Right lobe of liver (tissue), 6 donors: ENCODE results near the gene NTN5. TPM values are rescaled to one million over a fixed set of nuclear protein-coding genes. Genes with fewer than 3 reads are reported as not detected.
A peak's percentile ranks its signal among the peaks of the same experiment; 100 is the strongest.
"Not testable (repeated sequence)": the region's sequence is repeated elsewhere in the genome, so short reads cannot be mapped to it uniquely, and the experiment has no call there.

Experiments
- ATAC-seq, 4 donors: fragments of 200-7000 bp; cut with Tn5 transposase; one replicate each; pipeline ENCODE4 v1.9.1; 2020; ENCODE audit warnings: mild to moderate bottlenecking in 4 of 4, moderate library complexity in 4 of 4
- DNase-seq, 3 donors: peaks; one replicate each; pipeline ENCODE4 v3.0.0-alpha.2; 2020
- H3K27ac ChIP-seq, 3 donors: fragments of 200-600 bp; one replicate each; pipeline ENCODE4 v1.8.0; 2022
- H3K27me3 ChIP-seq, 2 donors: fragments of 200-600 bp; one replicate each; pipeline ENCODE4 v1.8.0; 2022
- H3K36me3 ChIP-seq, 4 donors: fragments of 200-600 bp; sonication (generic) in 1 of 4; one replicate each; pipeline versions ENCODE4 v1.5.1 to v1.8.0; 2017 to 2022; ENCODE audit warnings: control low read depth in 1 of 4
- H3K4me1 ChIP-seq, 4 donors: fragments of 200-600 bp; sonication (generic) in 1 of 4; one replicate each; pipeline versions ENCODE4 v1.5.1 to v1.8.0; 2017 to 2022; ENCODE audit warnings: control low read depth in 1 of 4
- H3K4me3 ChIP-seq, 3 donors: fragments of 200-600 bp; one replicate each; pipeline ENCODE4 v1.8.0; 2022
- H3K9me3 ChIP-seq, 4 donors: fragments of 200-600 bp; sonication (generic) in 1 of 4; one replicate each; pipeline versions ENCODE4 v1.5.1 to v1.8.0; 2017 to 2022; ENCODE audit warnings: control low read depth in 1 of 4
- CTCF ChIP-seq, 4 donors: fragments of 200-600 bp in 3 of 4; fragments of 450-650 bp in 1 of 4; IDR thresholded peaks; one replicate each; pipeline versions ENCODE4 v1.5.1 to v1.8.0; 2016 to 2022; ENCODE audit warnings: antibody characterized with exemption in 4 of 4, mild to moderate bottlenecking in 2 of 4
- POLR2A ChIP-seq: fragments of 450-650 bp; IDR thresholded peaks from one replicate; pipeline ENCODE4 v1.6.1; 2017; ENCODE audit warnings: antibody characterized with exemption, mild to moderate bottlenecking
- WGBS: methylation state at CpG from one replicate; pipeline ENCODE4 v1.1.6; 2018; ENCODE audit warnings: low coverage, low lambda C conversion rate; ENCODE audit not compliant: insufficient coverage; ENCODE audit errors: missing lambda C conversion rate; 5-methylcytosine and 5-hydroxymethylcytosine counted together
- intact Hi-C, 2 donors: fragments of 100-400 bp; cut with DNase I; formaldehyde crosslinking; loops; one replicate each; pipeline versions ENCODE4 v1.11.2 to v1.14.1; 2022
- total RNA-seq, 6 experiments: library from RNA; depleted of rRNA in 2 of 6; stranded (reverse); fragments of >200 nt in 2 of 6; fragmentation: NEBNext Ultra II Directional in 3 of 6; extraction: Animal tissue kit (Norgen Biotek cat#: 25700) in 3 of 6; gene quantifications; one replicate each; pipeline versions ENCODE4 v1.1.0 to v1.2.4, GENCODE V29; 2016 to 2023
- donor health status: DM: no; HTN: yes; CAD: no.
- donor health status: DM: no; HTN: no; CAD: no.
- donor health status: DM: no; HTN: no; CAD: no.
- donor health status: DM: no; HTN: yes; CAD: no.
- donor health status: DM: no; HTN: yes; CAD: no.

NTN5 gene
- total RNA-seq, 6 experiments from 2014 or later, result 0.11 to 0.32 TPM; not detected in 4

GRCh38 chr19:48661711-48662090, 11.1 kb downstream of the NTN5 start:
- Histone ChIP-seq H3K4me1 (no peaks in the 10 kb centered on the region), H3K27ac (no peak overlapping the region), H3K27me3 (no peaks in the 10 kb centered on the region), H3K9me3 (no peaks in the 10 kb centered on the region), H3K4me3 (no peak overlapping the region), H3K36me3 (no peaks in the 10 kb centered on the region)
- TF ChIP-seq CTCF (IDR thresholded peaks at IDR 0.05) (no peak), POLR2A (no peak)
- no peak for DNase-seq
- WGBS, result no CpG with 5 or more reads among the region's 50 CpGs
- intact Hi-C loops, result no loop called here
- ATAC-seq, result no peak

- TF ChIP-seq CTCF (IDR thresholded peaks at IDR 0.05), result no peak
- no peak for TF ChIP-seq POLR2A
- Histone ChIP-seq H3K27me3 (no peaks in the 10 kb centered on the region), H3K4me3 (no peak overlapping the region), H3K27ac (no peak overlapping the region), H3K4me1 (no peaks in the 10 kb centered on the region), H3K9me3 (no peaks in the 10 kb centered on the region), H3K36me3 (no peaks in the 10 kb centered on the region)
- DNase-seq (peak; percentile 75 to 85 (median 78)), ATAC-seq (peak; percentile 76 to 90 (median 83))
- WGBS, result 28% methylated on average over 15 of the region's 35 CpGs
- intact Hi-C loops, result no loop called here
Measured at GRCh38 chr19:48660852-48661710, 11.7 kb downstream of the NTN5 start.

GRCh38 chr19:48659768-48660167, 13.0 kb downstream of the NTN5 start:
- H3K27me3 ChIP-seq, result no peaks in the 10 kb centered on the region
- no peak for ATAC-seq
- no peaks in the 10 kb centered on the region for H3K9me3 ChIP-seq
- DNase-seq, result no peak
- no peaks in the 10 kb centered on the region for H3K36me3 ChIP-seq
- H3K4me3 ChIP-seq, result no peak overlapping the region
- no peak for TF ChIP-seq CTCF (IDR thresholded peaks at IDR 0.05)
- no peak for TF ChIP-seq POLR2A
- 30% methylated on average over 2 of the region's 5 CpGs for WGBS
- H3K27ac ChIP-seq, result no peak overlapping the region
- no peaks in the 10 kb centered on the region for H3K4me1 ChIP-seq
- intact Hi-C loops, result no loop called here

- ATAC-seq (no peak), DNase-seq (no peak)
- intact Hi-C loops, result no loop called here
- Histone ChIP-seq H3K27ac (no peak overlapping the region), H3K9me3 (no peaks in the 10 kb centered on the region), H3K4me3 (no peak overlapping the region), H3K36me3 (no peaks in the 10 kb centered on the region), H3K4me1 (no peaks in the 10 kb centered on the region), H3K27me3 (no peaks in the 10 kb centered on the region)
- WGBS, result 78% methylated on average over 6 of the region's 6 CpGs
- TF ChIP-seq POLR2A (no peak), CTCF (IDR thresholded peaks at IDR 0.05) (no peak)
Measured at GRCh38 chr19:48658483-48658882, 14.3 kb downstream of the NTN5 start.

- H3K27ac ChIP-seq, H3K4me3 ChIP-seq, H3K9me3 ChIP-seq, ATAC-seq, H3K4me1 ChIP-seq, H3K27me3 ChIP-seq, intact Hi-C loops, H3K36me3 ChIP-seq, DNase-seq: not testable (repeated sequence)
- WGBS, result 85% methylated on average over 4 of the region's 5 CpGs
Measured at GRCh38 chr19:48657828-48658227, 15.0 kb downstream of the NTN5 start.
